Fibroblast of skin of scalp (primary cell): Measurements from ENCODE around the gene TMEM240.
"Not testable (repeated sequence)": the region's sequence is repeated elsewhere in the genome, so short reads cannot be mapped to it uniquely, and the experiment has no call there.

Experiments
- DNase-seq: peaks from one replicate; pipeline ENCODE4 v3.0.0-alpha.2; 2013

Gene TMEM240

GRCh38 chr1:1494311-1494710 lies 46.1 kb downstream of the TMEM240 start:
- DNase-seq: not testable (repeated sequence)

GRCh38 chr1:1491601-1492000 lies 48.8 kb downstream of the TMEM240 start:
- DNase-seq: no peak

- DNase-seq: no peak
Measured at GRCh38 chr1:1490633-1491230, 49.7 kb downstream of the TMEM240 start.

- DNase-seq: no peak
Measured at GRCh38 chr1:1489861-1490260, 50.6 kb downstream of the TMEM240 start.

GRCh38 chr1:1489231-1489630 lies 51.2 kb downstream of the TMEM240 start:
- no peak for DNase-seq

- DNase-seq: no peak
Measured at GRCh38 chr1:1487701-1488100, 52.7 kb downstream of the TMEM240 start.

- not testable (repeated sequence) for DNase-seq
Measured at GRCh38 chr1:1485755-1486317, 54.6 kb downstream of the TMEM240 start.

GRCh38 chr1:1484976-1485750 lies 55.3 kb downstream of the TMEM240 start:
- not testable (repeated sequence) for DNase-seq
